Suprapubic skin (tissue), 3 donors: ENCODE data around the gene SKI.

Experiments used
- POLR2AphosphoS5 ChIP-seq, 3 donors: sonication (generic); formaldehyde crosslinking; IDR thresholded peaks; one replicate each; pipeline ENCODE4 v1.6.1; 2017; ENCODE audit warnings: antibody characterized with exemption in 3 of 3
- TF ChIP-seq, protein P1 (sequence below), 2 donors: fragments of 200-600 bp in 1 of 2; fragments of 450-650 bp in 1 of 2; sonication (generic) in 1 of 2; IDR thresholded peaks; one replicate each; pipeline ENCODE4 v1.5.1; 2016 to 2019; ENCODE audit warnings: antibody characterized with exemption in 2 of 2, mild to moderate bottlenecking in 1 of 2, moderate library complexity in 1 of 2

DNA sequence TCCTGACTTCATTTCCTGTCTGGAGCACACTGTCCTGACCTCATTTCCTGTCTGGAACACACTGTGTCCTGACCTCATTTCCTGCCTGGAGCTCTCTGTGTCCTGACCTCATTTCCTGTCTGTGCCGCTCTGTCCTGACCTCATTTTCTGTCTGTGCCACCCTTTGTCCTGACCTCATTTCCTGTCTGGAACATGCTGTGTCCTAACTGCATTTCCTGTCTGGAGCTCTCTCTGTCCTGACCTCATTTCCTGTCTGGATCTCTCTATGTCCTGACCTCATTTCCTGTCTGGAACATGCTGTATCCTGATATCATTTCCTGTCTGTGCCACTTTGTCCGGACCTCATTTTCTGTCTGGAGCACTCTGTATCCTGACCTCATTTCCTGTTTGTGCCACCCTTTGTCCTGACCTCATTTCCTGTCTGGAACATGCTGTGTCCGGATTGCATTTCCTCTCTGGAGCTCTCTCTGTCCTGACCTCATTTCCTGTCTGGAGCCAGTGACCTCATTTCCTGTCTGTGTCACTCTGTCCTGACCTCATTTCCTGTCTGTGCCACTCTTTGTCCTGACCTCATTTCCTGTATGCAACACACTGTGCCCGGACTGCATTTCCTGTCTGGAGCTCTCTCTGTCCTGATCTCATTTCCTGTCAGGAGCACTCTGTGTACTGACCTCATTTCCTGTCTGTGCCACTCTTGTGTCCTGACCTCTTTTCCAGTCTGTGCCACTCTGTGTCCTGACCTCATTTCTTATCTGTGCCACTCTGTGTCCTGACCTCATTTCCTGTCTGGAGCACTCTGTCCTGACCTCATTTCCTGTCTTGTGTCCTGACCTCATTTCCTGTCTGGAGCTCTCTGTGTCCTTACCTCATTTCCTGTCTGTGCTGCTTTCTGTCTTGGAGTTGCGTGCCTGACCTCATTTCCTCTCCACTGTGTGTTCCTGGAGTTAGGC lies 27.6 kb downstream of the SKI start:
- TF ChIP-seq, protein P1, sequence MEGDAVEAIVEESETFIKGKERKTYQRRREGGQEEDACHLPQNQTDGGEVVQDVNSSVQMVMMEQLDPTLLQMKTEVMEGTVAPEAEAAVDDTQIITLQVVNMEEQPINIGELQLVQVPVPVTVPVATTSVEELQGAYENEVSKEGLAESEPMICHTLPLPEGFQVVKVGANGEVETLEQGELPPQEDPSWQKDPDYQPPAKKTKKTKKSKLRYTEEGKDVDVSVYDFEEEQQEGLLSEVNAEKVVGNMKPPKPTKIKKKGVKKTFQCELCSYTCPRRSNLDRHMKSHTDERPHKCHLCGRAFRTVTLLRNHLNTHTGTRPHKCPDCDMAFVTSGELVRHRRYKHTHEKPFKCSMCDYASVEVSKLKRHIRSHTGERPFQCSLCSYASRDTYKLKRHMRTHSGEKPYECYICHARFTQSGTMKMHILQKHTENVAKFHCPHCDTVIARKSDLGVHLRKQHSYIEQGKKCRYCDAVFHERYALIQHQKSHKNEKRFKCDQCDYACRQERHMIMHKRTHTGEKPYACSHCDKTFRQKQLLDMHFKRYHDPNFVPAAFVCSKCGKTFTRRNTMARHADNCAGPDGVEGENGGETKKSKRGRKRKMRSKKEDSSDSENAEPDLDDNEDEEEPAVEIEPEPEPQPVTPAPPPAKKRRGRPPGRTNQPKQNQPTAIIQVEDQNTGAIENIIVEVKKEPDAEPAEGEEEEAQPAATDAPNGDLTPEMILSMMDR (IDR thresholded peaks at IDR 0.05), result no peak
- no peak for TF ChIP-seq POLR2AphosphoS5 (IDR thresholded peaks at IDR 0.05)
